PC-9 (cell line): ENCODE results near the gene KLF13. TPM values are rescaled to one million over a fixed set of nuclear protein-coding genes. Genes with fewer than 3 reads are reported as not detected.

Experiments
- BruUV-seq: library from RNA; stranded (reverse); fragments of 400-500 nt; replicated peaks from 2 replicates; lab custom pipeline; 2021; lab: Mats Ljungman, UMichigan
- CTCF ChIA-PET: fragments of 300-600 bp; sonication (Branson Sonifier 250); formaldehyde crosslinking; loops from one replicate; lab custom pipeline; 2022; ENCODE audit warnings: antibody characterized with exemption; lab: Charles Lee
- POLR2A ChIA-PET: fragments of 300-600 bp; sonication (Branson Sonifier 250); formaldehyde crosslinking; loops from one replicate; lab custom pipeline; 2022; ENCODE audit warnings: antibody characterized with exemption; ENCODE audit not compliant: unreplicated experiment; lab: Charles Lee
- DNase-seq, 2 experiments: peaks; one replicate each; pipeline versions ENCODE4 v3.0.0 to v3.0.0-alpha.2; 2015 to 2022; ENCODE audit warnings: mixed read lengths in 1 of 2
- H2AFZ ChIP-seq: fragments of 200-600 bp; sonication (generic); 2 replicates; pipeline ENCODE4 v1.8.1; 2017; ENCODE audit warnings: antibody characterized with exemption
- H3F3A ChIP-seq: fragments of 200-600 bp; sonication (generic); 2 replicates; pipeline ENCODE4 v1.8.1; 2017; ENCODE audit warnings: antibody characterized with exemption, mild to moderate bottlenecking, low read depth; ENCODE audit not compliant: insufficient read depth
- H3K27ac ChIP-seq: fragments of 200-600 bp; sonication (generic); 2 replicates; pipeline ENCODE4 v1.6.1; 2016; ENCODE audit warnings: mixed run types
- H3K27me3 ChIP-seq: fragments of 200-600 bp; sonication (generic); 2 replicates; pipeline ENCODE4 v1.6.1; 2016; ENCODE audit warnings: low read depth, mixed run types; ENCODE audit not compliant: insufficient read depth
- H3K36me3 ChIP-seq: fragments of 200-600 bp; sonication (generic); 2 replicates; pipeline ENCODE4 v1.6.1; 2016; ENCODE audit warnings: low read depth, mixed run types
- H3K4me1 ChIP-seq: fragments of 200-600 bp; sonication (generic); replicated peaks from 2 replicates; pipeline ENCODE4 v1.6.1; 2016; ENCODE audit warnings: mixed run types; ENCODE audit not compliant: insufficient read depth
- H3K4me2 ChIP-seq: fragments of 200-600 bp; sonication (generic); 2 replicates; pipeline ENCODE4 v1.6.1; 2017; ENCODE audit warnings: mixed run types
- H3K4me3 ChIP-seq: fragments of 200-600 bp; sonication (generic); 2 replicates; pipeline ENCODE4 v1.6.1; 2016; ENCODE audit warnings: mixed run types
- H3K79me2 ChIP-seq: fragments of 200-600 bp; sonication (generic); 2 replicates; pipeline ENCODE4 v1.6.1; 2017; ENCODE audit warnings: low read depth, mixed run types
- H3K9me2 ChIP-seq: fragments of 200-600 bp; sonication (generic); 2 replicates; pipeline ENCODE4 v1.8.1; 2017; ENCODE audit warnings: mild to moderate bottlenecking; ENCODE audit not compliant: insufficient read depth
- H3K9me3 ChIP-seq: fragments of 200-600 bp; sonication (generic); 2 replicates; pipeline ENCODE4 v1.8.1; 2016; ENCODE audit warnings: low read depth; ENCODE audit not compliant: insufficient read depth
- H4K20me1 ChIP-seq: fragments of 200-600 bp; sonication (generic); 2 replicates; pipeline ENCODE4 v1.8.1; 2017; ENCODE audit not compliant: insufficient read depth
- CTCF ChIP-seq: fragments of 200-600 bp; sonication (generic); conservative IDR thresholded peaks from 2 replicates; pipeline ENCODE4 v1.6.1; 2017; ENCODE audit warnings: mixed run types, antibody characterized with exemption, mild to moderate bottlenecking, moderate library complexity
- EZH2 ChIP-seq: fragments of 200-600 bp; sonication (generic); IDR thresholded peaks from 2 replicates; pipeline ENCODE4 v1.8.0; 2017; ENCODE audit warnings: antibody characterized with exemption, low read depth
- intact Hi-C: fragments of 100-400 bp; cut with micrococcal nuclease; formaldehyde crosslinking; loops from one replicate; pipeline ENCODE4 v1.10.0; 2022; ENCODE audit not compliant: unreplicated experiment
- total RNA-seq: library from RNA; stranded (reverse); gene quantifications from 2 replicates; pipeline ENCODE4 v1.2.3, GENCODE V29; 2021

Gene KLF13
- total RNA-seq, 1 experiment from 2014 or later = 3.4 TPM

- H3K27ac ChIP-seq = no peak overlapping the region
- no peaks in the 10 kb centered on the region for H4K20me1 ChIP-seq
- ChIA-PET CTCF (no interaction called here), POLR2A (no interaction called here)
- H3K36me3 ChIP-seq = no peaks in the 10 kb centered on the region
- H3K27me3 ChIP-seq = peaks cover 42% of the 10 kb centered on the region; the same call in 1 of the 2 replicates
- no peak overlapping the region for H3K4me2 ChIP-seq
- no peaks in the 10 kb centered on the region for H3K9me2 ChIP-seq
- no peaks in the 10 kb centered on the region for H3K9me3 ChIP-seq
- H3K79me2 ChIP-seq = no peaks in the 10 kb centered on the region
- no peak overlapping the region for H2AFZ ChIP-seq
- H3F3A ChIP-seq = no peaks in the 10 kb centered on the region
- intact Hi-C loops = no loop called here
- no peaks in the 10 kb centered on the region for H3K4me1 ChIP-seq
- TF ChIP-seq CTCF (no peak), EZH2 (no peak)
- no peak overlapping the region for H3K4me3 ChIP-seq
- BruUV-seq = no TSS peak
- no peak for DNase-seq
Measured at GRCh38 chr15:31366169-31366734, 39.6 kb downstream of the KLF13 start.

GRCh38 chr15:31367021-31367729 lies 40.5 kb downstream of the KLF13 start:
- ChIA-PET CTCF (no interaction called here), POLR2A (no interaction called here)
- H3K9me2 ChIP-seq = no peaks in the 10 kb centered on the region
- H3K4me2 ChIP-seq = no peak overlapping the region
- H2AFZ ChIP-seq = no peak overlapping the region
- no peak overlapping the region for H3K27ac ChIP-seq
- no peaks in the 10 kb centered on the region for H3F3A ChIP-seq
- H3K9me3 ChIP-seq = no peaks in the 10 kb centered on the region
- DNase-seq = no peak
- TF ChIP-seq EZH2 (no peak), CTCF (no peak)
- intact Hi-C loops = no loop called here
- H4K20me1 ChIP-seq = no peaks in the 10 kb centered on the region
- no TSS peak for BruUV-seq
- no peak overlapping the region for H3K4me3 ChIP-seq
- no peaks in the 10 kb centered on the region for H3K36me3 ChIP-seq
- H3K79me2 ChIP-seq = no peaks in the 10 kb centered on the region
- no peaks in the 10 kb centered on the region for H3K4me1 ChIP-seq
- peaks cover 42% of the 10 kb centered on the region; the same call in 1 of the 2 replicates for H3K27me3 ChIP-seq

GRCh38 chr15:31367730-31368344 lies 41.2 kb downstream of the KLF13 start:
- H3K36me3 ChIP-seq = no peaks in the 10 kb centered on the region
- ChIA-PET CTCF (no interaction called here), POLR2A (no interaction called here)
- H3K4me2 ChIP-seq = no peak overlapping the region
- H3K4me1 ChIP-seq = no peaks in the 10 kb centered on the region
- no peaks in the 10 kb centered on the region for H3K9me2 ChIP-seq
- intact Hi-C loops = no loop called here
- H3K27me3 ChIP-seq = peaks cover 48% of the 10 kb centered on the region; the same call in 1 of the 2 replicates
- H3K9me3 ChIP-seq = no peaks in the 10 kb centered on the region
- no peaks in the 10 kb centered on the region for H3F3A ChIP-seq
- TF ChIP-seq CTCF = no peak
- H3K4me3 ChIP-seq = no peak overlapping the region
- H3K79me2 ChIP-seq = no peaks in the 10 kb centered on the region
- no peaks in the 10 kb centered on the region for H4K20me1 ChIP-seq
- no peak overlapping the region for H3K27ac ChIP-seq
- no peak for DNase-seq
- H2AFZ ChIP-seq = no peak overlapping the region
- BruUV-seq = no TSS peak
